GM12892 (cell line): ENCODE measurements around the gene SIK2.

Experiments used
- POLR2A ChIP-seq: IDR thresholded peaks from 2 replicates; pipeline ENCODE4 v1.6.1; 2011; ENCODE audit warnings: low read depth, low read length, control low read depth
- POLR2AphosphoS5 ChIP-seq: IDR thresholded peaks from 2 replicates; pipeline ENCODE4 v1.6.1; 2011; ENCODE audit warnings: low read depth, low read length, control low read depth
- TAF1 ChIP-seq: IDR thresholded peaks from 2 replicates; pipeline ENCODE4 v1.6.1; 2011; ENCODE audit warnings: low read depth, mild to moderate bottlenecking, control low read depth, low read length, borderline replicate concordance

- TF ChIP-seq POLR2A (no peak), POLR2AphosphoS5 (no peak), TAF1 (no peak)
Measured at GRCh38 chr11:111718436-111718835, 116.2 kb downstream of the SIK2 start.
